RWPE2 (cell line): ENCODE measurements around the gene USP38.

Experiments
- ATAC-seq: fragments of 200-7000 bp; cut with Tn5 transposase; 3 replicates; pipeline ENCODE4 v1.9.1; 2021; ENCODE audit warnings: low read depth
- DNase-seq: peaks from one replicate; pipeline ENCODE4 v3.0.0-alpha.2; 2020; ENCODE audit warnings: low spot score
- H3K27ac ChIP-seq: fragments of 450-650 bp; 2 replicates; pipeline ENCODE4 v1.5.1; 2017; ENCODE audit warnings: mild to moderate bottlenecking; ENCODE audit not compliant: poor library complexity, severe bottlenecking
- H3K27me3 ChIP-seq: fragments of 250-450 bp; sonication (Bioruptor Pico); 2 replicates; pipeline ENCODE4 v1.5.1; 2021; ENCODE audit warnings: mild to moderate bottlenecking, moderate library complexity; ENCODE audit not compliant: insufficient read depth, poor library complexity, severe bottlenecking
- H3K36me3 ChIP-seq: fragments of 250-450 bp; sonication (Bioruptor Pico); 2 replicates; pipeline ENCODE4 v1.5.1; 2020; ENCODE audit warnings: low read depth, mild to moderate bottlenecking, moderate library complexity
- H3K4me1 ChIP-seq: fragments of 250-450 bp; sonication (Bioruptor Pico); 2 replicates; pipeline ENCODE4 v1.5.1; 2021; ENCODE audit warnings: mild to moderate bottlenecking, moderate library complexity; ENCODE audit not compliant: insufficient read depth, poor library complexity, severe bottlenecking
- H3K4me3 ChIP-seq: fragments of 250-450 bp; sonication (Bioruptor Pico); 2 replicates; pipeline ENCODE4 v1.5.1; 2021; ENCODE audit warnings: mild to moderate bottlenecking, moderate library complexity; ENCODE audit not compliant: severe bottlenecking
- H3K9me3 ChIP-seq: fragments of 250-450 bp; sonication (Bioruptor Pico); 2 replicates; pipeline ENCODE4 v1.5.1; 2021; ENCODE audit warnings: mild to moderate bottlenecking, moderate library complexity; ENCODE audit not compliant: severe bottlenecking
- TF ChIP-seq, protein P1 (sequence below): fragments of 450-650 bp; IDR thresholded peaks from one replicate; pipeline ENCODE4 v1.5.1; 2017; ENCODE audit warnings: mild to moderate bottlenecking, moderate library complexity; ENCODE audit not compliant: poor library complexity, severe bottlenecking

Gene USP38

DNA sequence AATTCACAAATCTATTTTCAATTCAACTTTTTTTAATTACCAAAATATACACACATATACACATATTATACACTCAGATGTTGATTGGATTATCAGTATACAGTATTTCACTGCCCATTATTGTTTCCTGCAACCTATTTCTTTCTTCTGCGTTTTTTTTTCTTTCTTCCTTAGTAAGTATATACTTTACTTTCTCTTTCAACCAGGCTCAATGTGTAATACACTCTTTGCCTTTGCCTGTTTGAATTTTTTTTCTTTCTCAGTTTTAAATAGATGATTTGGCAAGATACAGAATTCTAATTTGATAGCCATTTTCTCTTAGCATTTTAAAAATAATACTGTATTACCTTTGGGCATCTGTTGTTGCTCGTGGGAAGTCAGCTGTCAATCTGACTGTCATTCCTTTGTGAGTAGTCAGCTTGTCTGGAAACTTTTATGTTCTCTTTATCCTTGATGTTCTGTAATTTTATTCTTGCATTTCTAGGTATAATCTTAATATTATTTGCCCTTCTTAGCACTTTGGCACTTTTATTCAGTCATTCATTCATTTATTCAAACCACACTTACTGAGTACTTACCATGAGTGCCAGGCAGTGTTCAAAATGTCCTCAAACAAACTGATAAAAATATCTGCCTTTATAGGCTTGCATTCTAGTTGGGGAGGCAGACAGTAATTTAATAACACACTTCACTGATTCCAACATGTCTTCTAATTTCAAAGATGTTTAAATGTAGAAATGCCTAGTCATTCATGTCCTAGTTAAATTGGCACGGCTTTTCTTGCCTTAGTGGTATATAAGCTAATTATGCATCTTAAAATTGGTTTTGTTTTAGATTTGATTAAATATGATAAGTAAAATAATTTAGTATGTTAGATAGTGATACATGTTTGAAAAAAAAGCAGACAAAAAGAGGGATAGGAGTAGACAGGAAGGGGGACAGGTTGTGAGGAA is 3.7 kb downstream of the USP38 start:
- Histone ChIP-seq H3K27ac (no peak overlapping the region), H3K36me3 (peaks cover 55% of the 10 kb centered on the region), H3K4me3 (peak overlapping the region; percentile 76), H3K27me3 (no peaks in the 10 kb centered on the region), H3K4me1 (peaks cover 14% of the 10 kb centered on the region), H3K9me3 (no peaks in the 10 kb centered on the region)
- DNase-seq, result no peak
- TF ChIP-seq, protein P1, sequence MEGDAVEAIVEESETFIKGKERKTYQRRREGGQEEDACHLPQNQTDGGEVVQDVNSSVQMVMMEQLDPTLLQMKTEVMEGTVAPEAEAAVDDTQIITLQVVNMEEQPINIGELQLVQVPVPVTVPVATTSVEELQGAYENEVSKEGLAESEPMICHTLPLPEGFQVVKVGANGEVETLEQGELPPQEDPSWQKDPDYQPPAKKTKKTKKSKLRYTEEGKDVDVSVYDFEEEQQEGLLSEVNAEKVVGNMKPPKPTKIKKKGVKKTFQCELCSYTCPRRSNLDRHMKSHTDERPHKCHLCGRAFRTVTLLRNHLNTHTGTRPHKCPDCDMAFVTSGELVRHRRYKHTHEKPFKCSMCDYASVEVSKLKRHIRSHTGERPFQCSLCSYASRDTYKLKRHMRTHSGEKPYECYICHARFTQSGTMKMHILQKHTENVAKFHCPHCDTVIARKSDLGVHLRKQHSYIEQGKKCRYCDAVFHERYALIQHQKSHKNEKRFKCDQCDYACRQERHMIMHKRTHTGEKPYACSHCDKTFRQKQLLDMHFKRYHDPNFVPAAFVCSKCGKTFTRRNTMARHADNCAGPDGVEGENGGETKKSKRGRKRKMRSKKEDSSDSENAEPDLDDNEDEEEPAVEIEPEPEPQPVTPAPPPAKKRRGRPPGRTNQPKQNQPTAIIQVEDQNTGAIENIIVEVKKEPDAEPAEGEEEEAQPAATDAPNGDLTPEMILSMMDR, result no peak
- ATAC-seq, result no peak

DNA sequence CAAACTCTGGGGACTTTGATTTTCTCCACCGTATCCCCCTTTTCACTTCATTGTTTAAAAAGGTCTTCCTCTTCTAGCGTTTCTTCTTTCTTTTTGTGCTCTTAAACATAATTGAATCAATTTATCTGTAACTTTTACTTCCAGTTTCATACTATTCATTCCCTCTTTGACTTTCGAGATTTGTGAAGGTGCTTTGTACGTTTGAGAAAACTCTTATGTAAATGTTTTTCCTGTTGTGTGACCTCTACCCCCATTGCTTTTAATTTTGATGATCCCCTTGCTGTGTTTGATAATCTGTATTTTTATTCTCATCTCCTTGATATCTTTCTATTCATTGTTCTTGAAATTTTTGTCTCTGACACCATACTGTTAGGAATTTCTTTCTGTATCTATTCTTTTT is 4.8 kb downstream of the USP38 start:
- H3K27me3 ChIP-seq, result no peaks in the 10 kb centered on the region
- H3K27ac ChIP-seq, result no peak overlapping the region
- peaks cover 64% of the 10 kb centered on the region for H3K36me3 ChIP-seq
- H3K4me3 ChIP-seq, result no peak overlapping the region
- DNase-seq, result no peak
- ATAC-seq, result no peak
- H3K4me1 ChIP-seq, result peaks cover 10% of the 10 kb centered on the region
- TF ChIP-seq, protein P1, result no peak
- H3K9me3 ChIP-seq, result no peaks in the 10 kb centered on the region

DNA sequence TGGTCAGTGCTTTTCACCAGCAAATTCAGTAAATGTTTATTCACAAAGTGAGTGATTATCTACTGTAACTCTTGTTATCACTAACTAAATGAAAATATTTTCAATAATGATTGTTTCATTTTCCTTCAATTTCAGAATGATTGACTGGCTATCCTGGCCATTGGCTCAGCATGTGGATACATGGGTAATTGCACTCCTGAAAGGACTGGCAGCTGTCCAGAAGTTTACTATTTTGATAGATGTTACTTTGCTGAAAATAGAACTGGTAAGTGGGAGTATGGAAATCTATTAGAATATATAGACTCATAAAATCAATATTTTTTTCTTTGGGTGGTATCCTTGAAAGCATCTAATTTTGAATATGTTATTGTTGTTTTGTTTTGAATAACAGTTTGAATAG is 10.9 kb downstream of the USP38 start:
- Histone ChIP-seq H3K9me3 (no peaks in the 10 kb centered on the region), H3K27ac (no peak overlapping the region), H3K27me3 (no peaks in the 10 kb centered on the region), H3K4me1 (no peaks in the 10 kb centered on the region), H3K36me3 (peaks cover 96% of the 10 kb centered on the region), H3K4me3 (no peak overlapping the region)
- ATAC-seq (no peak), DNase-seq (no peak)
- TF ChIP-seq, protein P1, result no peak

DNA sequence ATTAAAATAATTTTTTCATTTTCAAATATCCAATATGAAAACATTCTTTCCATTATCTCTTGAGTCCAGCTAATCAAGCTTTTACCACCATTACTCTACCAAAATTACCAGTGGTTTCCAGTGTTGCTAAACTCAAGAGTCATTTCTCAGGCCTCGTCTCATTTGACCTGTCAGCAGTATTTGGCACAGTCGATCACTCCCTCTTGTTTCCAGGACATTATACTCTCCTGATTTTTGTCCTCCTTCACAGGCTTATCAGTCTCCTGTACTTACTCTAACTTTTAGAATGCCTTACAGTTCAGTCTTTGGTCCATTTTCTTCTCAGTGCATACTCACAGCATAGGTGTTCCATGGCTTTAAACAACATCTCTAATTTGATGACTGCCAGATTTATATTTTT is 11.6 kb downstream of the USP38 start:
- Histone ChIP-seq H3K4me3 (no peak overlapping the region), H3K9me3 (no peaks in the 10 kb centered on the region), H3K36me3 (peaks cover 95% of the 10 kb centered on the region), H3K27me3 (no peaks in the 10 kb centered on the region), H3K4me1 (no peaks in the 10 kb centered on the region), H3K27ac (no peak overlapping the region)
- TF ChIP-seq, protein P1, result no peak
- ATAC-seq (no peak), DNase-seq (no peak)

DNA sequence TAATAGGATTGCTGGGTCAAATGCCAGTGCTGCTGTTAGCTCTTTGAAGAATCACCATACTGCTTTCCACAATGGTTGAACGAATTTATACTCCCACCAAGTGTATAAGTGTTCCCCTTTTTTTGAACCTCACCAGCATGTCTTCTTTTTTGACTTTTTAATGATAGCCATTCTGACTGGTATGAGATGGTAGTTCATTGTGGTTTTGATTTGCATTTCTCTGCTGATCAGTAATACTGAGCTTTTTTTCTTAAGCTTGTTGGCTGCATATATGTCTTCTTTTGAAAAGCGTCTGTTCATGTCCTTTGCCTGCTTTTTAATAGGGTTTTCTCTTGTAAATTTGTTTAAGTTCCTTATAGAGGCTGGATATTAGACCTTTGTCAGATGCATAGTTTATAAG is 14.8 kb downstream of the USP38 start:
- peaks cover 95% of the 10 kb centered on the region for H3K36me3 ChIP-seq
- TF ChIP-seq, protein P1, result no peak
- no peaks in the 10 kb centered on the region for H3K9me3 ChIP-seq
- no peak for DNase-seq
- H3K27ac ChIP-seq, result no peak overlapping the region
- H3K27me3 ChIP-seq, result no peaks in the 10 kb centered on the region
- no peak overlapping the region for H3K4me3 ChIP-seq
- no peak for ATAC-seq
- no peaks in the 10 kb centered on the region for H3K4me1 ChIP-seq
